ENCODE data around the gene NUFIP2.

- no peak for TF ChIP-seq EP300 (IDR thresholded peaks at IDR 0.05; ENCODE audit: borderline replicate concordance)
- TF ChIP-seq, protein P1, sequence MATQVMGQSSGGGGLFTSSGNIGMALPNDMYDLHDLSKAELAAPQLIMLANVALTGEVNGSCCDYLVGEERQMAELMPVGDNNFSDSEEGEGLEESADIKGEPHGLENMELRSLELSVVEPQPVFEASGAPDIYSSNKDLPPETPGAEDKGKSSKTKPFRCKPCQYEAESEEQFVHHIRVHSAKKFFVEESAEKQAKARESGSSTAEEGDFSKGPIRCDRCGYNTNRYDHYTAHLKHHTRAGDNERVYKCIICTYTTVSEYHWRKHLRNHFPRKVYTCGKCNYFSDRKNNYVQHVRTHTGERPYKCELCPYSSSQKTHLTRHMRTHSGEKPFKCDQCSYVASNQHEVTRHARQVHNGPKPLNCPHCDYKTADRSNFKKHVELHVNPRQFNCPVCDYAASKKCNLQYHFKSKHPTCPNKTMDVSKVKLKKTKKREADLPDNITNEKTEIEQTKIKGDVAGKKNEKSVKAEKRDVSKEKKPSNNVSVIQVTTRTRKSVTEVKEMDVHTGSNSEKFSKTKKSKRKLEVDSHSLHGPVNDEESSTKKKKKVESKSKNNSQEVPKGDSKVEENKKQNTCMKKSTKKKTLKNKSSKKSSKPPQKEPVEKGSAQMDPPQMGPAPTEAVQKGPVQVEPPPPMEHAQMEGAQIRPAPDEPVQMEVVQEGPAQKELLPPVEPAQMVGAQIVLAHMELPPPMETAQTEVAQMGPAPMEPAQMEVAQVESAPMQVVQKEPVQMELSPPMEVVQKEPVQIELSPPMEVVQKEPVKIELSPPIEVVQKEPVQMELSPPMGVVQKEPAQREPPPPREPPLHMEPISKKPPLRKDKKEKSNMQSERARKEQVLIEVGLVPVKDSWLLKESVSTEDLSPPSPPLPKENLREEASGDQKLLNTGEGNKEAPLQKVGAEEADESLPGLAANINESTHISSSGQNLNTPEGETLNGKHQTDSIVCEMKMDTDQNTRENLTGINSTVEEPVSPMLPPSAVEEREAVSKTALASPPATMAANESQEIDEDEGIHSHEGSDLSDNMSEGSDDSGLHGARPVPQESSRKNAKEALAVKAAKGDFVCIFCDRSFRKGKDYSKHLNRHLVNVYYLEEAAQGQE (IDR thresholded peaks at IDR 0.05; ENCODE audit: low read depth) = no peak
- no peak for TF ChIP-seq FOXM1 (IDR thresholded peaks at IDR 0.05; ENCODE audit: borderline replicate concordance, low read depth)
- no peak for TF ChIP-seq TAF1 (IDR thresholded peaks at IDR 0.05; ENCODE audit: low read depth)
- no peak for TF ChIP-seq CREB1 (IDR thresholded peaks at IDR 0.05; ENCODE audit: low read depth)
- TF ChIP-seq TEAD4 (IDR thresholded peaks at IDR 0.05) = no peak
- TF ChIP-seq NFIC (IDR thresholded peaks at IDR 0.05) = no peak
Observed at GRCh38 chr17:29246628-29247027, 47.3 kb downstream of the NUFIP2 start, which contains the start of gene CRYBA1.

Data from Ishikawa (cell line).